SK-N-SH (cell line): Measurements from ENCODE around the gene SOCS3. TPM values are rescaled to one million over a fixed set of nuclear protein-coding genes. Genes with fewer than 3 reads are reported as not detected.

Source experiments
- CTCF ChIA-PET: fragments of 300-600, 350-600 bp; formaldehyde crosslinking; extraction: SDS; loops from one replicate; lab custom pipeline; 2021; lab: Yijun Ruan, JAX
- POLR2A ChIA-PET: fragments of 350-600 bp; sonication (Branson Sonifier 250); formaldehyde crosslinking; extraction: SDS; loops from one replicate; lab custom pipeline; 2020; ENCODE audit warnings: antibody characterized with exemption, inconsistent platforms; lab: Yijun Ruan, JAX
- DNase-seq: peaks from one replicate; pipeline ENCODE4 v3.0.0; 2012
- H2AFZ ChIP-seq: fragments of 200-600 bp; sonication (generic); 2 replicates; pipeline ENCODE4 v1.8.1; 2016; ENCODE audit warnings: antibody characterized with exemption, mild to moderate bottlenecking, low read depth
- H3F3A ChIP-seq: fragments of 200-600 bp; sonication (generic); replicated peaks from 2 replicates; pipeline ENCODE3; 2016; ENCODE audit warnings: antibody characterized with exemption, mild to moderate bottlenecking; ENCODE audit not compliant: insufficient read depth
- H3K27ac ChIP-seq, 2 experiments: fragments of 200-500 bp in 1 of 2; fragments of 200-600 bp in 1 of 2; sonication (Bioruptor generic) in 1 of 2; sonication (generic), shearing (Covaris generic) in 1 of 2; 2 replicates each; pipeline versions ENCODE4 v1.5.1 to v1.6.1; 2014 to 2016; ENCODE audit warnings: low read depth in 2 of 2, inconsistent platforms in 1 of 2, low read length in 1 of 2, mild to moderate bottlenecking in 1 of 2, mixed read lengths in 1 of 2
- H3K27me3 ChIP-seq: fragments of 200-600 bp; sonication (generic), shearing (Covaris generic); 2 replicates; pipeline ENCODE4 v1.6.1; 2016; ENCODE audit warnings: mixed run types; ENCODE audit not compliant: insufficient read depth
- H3K36me3 ChIP-seq, 2 experiments: fragments of 200-500 bp in 1 of 2; fragments of 200-600 bp in 1 of 2; sonication (Bioruptor generic) in 1 of 2; sonication (generic) in 1 of 2; replicated peaks in 1 of 2; 2 replicates each; pipeline versions ENCODE3 to v1.5.1; 2014 to 2016; ENCODE audit warnings: low read length in 1 of 2, mild to moderate bottlenecking in 1 of 2; ENCODE audit not compliant: insufficient read depth in 2 of 2, control insufficient read depth in 1 of 2
- H3K4me1 ChIP-seq, 2 experiments: fragments of 200-500 bp in 1 of 2; fragments of 200-600 bp in 1 of 2; sonication (Bioruptor generic) in 1 of 2; sonication (generic), shearing (Covaris generic) in 1 of 2; 2 replicates each; pipeline versions ENCODE4 v1.5.1 to v1.6.1; 2014 to 2016; ENCODE audit warnings: low read depth in 1 of 2, low read length in 1 of 2, mixed run types in 1 of 2; ENCODE audit not compliant: insufficient read depth in 2 of 2, control insufficient read depth in 1 of 2
- H3K4me2 ChIP-seq: fragments of 200-600 bp; sonication (generic), shearing (Covaris generic); 2 replicates; pipeline ENCODE4 v1.6.1; 2017; ENCODE audit warnings: mixed run types
- H3K4me3 ChIP-seq, 2 experiments: fragments of 200-500 bp in 1 of 2; fragments of 200-600 bp in 1 of 2; sonication (Bioruptor generic) in 1 of 2; sonication (generic), shearing (Covaris generic) in 1 of 2; 2 replicates each; pipeline versions ENCODE4 v1.5.1 to v1.8.1; 2014 to 2016; ENCODE audit warnings: low read depth in 2 of 2, inconsistent platforms in 1 of 2, low read length in 1 of 2, mild to moderate bottlenecking in 1 of 2, mixed read lengths in 1 of 2, moderate library complexity in 1 of 2
- H3K79me2 ChIP-seq: fragments of 200-600 bp; sonication (generic); 2 replicates; pipeline ENCODE4 v1.8.1; 2017; ENCODE audit warnings: mild to moderate bottlenecking; ENCODE audit not compliant: insufficient read depth
- H3K9ac ChIP-seq: fragments of 200-600 bp; sonication (generic); 2 replicates; pipeline ENCODE4 v1.6.1; 2017; ENCODE audit warnings: mixed run types
- H3K9me2 ChIP-seq: fragments of 200-600 bp; sonication (generic); 2 replicates; pipeline ENCODE4 v1.6.1; 2017; ENCODE audit warnings: mixed run types
- H3K9me3 ChIP-seq: fragments of 200-600 bp; sonication (generic); 2 replicates; pipeline ENCODE4 v1.6.1; 2017; ENCODE audit warnings: mixed run types, mild to moderate bottlenecking, moderate library complexity
- H4K20me1 ChIP-seq: fragments of 200-600 bp; sonication (generic); 2 replicates; pipeline ENCODE4 v1.6.1; 2017; ENCODE audit warnings: mild to moderate bottlenecking, mixed run types; ENCODE audit not compliant: insufficient read depth
- FOSL2 ChIP-seq: IDR thresholded peaks from 2 replicates; pipeline ENCODE4 v1.4.0; 2012; ENCODE audit warnings: low read depth, mild to moderate bottlenecking, moderate library complexity, borderline replicate concordance
- FOXJ3 ChIP-seq: sonication (generic); formaldehyde crosslinking; IDR thresholded peaks from 2 replicates; pipeline ENCODE4 v1.5.1; 2020; ENCODE audit warnings: mild to moderate bottlenecking, missing genetic modification reagents
- GABPA ChIP-seq: IDR thresholded peaks from 2 replicates; pipeline ENCODE4 v1.4.0; 2012; ENCODE audit warnings: low read depth, mild to moderate bottlenecking
- IRF3 ChIP-seq: fragments of 150-350 bp; IDR thresholded peaks from 2 replicates; pipeline ENCODE4 v1.6.1; 2016; ENCODE audit warnings: mild to moderate bottlenecking, low read depth, low read length
- MXI1 ChIP-seq: IDR thresholded peaks from 2 replicates; pipeline ENCODE4 v1.6.1; 2012; ENCODE audit warnings: mild to moderate bottlenecking, low read depth, low read length, improper control_type of control experiment
- NFIC ChIP-seq: IDR thresholded peaks from 2 replicates; pipeline ENCODE4 v1.4.0; 2012; ENCODE audit warnings: borderline replicate concordance
- NRF1 ChIP-seq: IDR thresholded peaks from 2 replicates; pipeline ENCODE4 v1.6.1; 2012; ENCODE audit warnings: low read depth, mild to moderate bottlenecking, low read length
- POLR2AphosphoS5 ChIP-seq: IDR thresholded peaks from 2 replicates; pipeline ENCODE4 v1.6.1; 2012; ENCODE audit warnings: low read depth, low read length
- RCOR1 ChIP-seq: fragments of 150-350 bp; IDR thresholded peaks from 2 replicates; pipeline ENCODE4 v1.6.1; 2017; ENCODE audit warnings: antibody characterized with exemption, low read length
- RXRA ChIP-seq: IDR thresholded peaks from 2 replicates; pipeline ENCODE4 v1.4.0; 2012; ENCODE audit warnings: low read depth, mild to moderate bottlenecking, borderline replicate concordance
- SIN3A ChIP-seq: IDR thresholded peaks from 2 replicates; pipeline ENCODE4 v1.6.1; 2012; ENCODE audit warnings: low read depth, mild to moderate bottlenecking, low read length, moderate library complexity, borderline replicate concordance
- SMC3 ChIP-seq: IDR thresholded peaks from 2 replicates; pipeline ENCODE4 v1.6.1; 2012; ENCODE audit warnings: low read depth, low read length, improper control_type of control experiment
- TAF1 ChIP-seq: IDR thresholded peaks from 2 replicates; pipeline ENCODE4 v1.6.1; 2012; ENCODE audit warnings: low read depth, mild to moderate bottlenecking, low read length, moderate library complexity, borderline replicate concordance
- TCF12 ChIP-seq: IDR thresholded peaks from 2 replicates; pipeline ENCODE4 v1.4.0; 2012
- USF2 ChIP-seq: fragments of 150-350 bp; IDR thresholded peaks from 2 replicates; pipeline ENCODE4 v1.6.1; 2017; ENCODE audit warnings: antibody characterized with exemption, low read length, low read depth, borderline replicate concordance
- YY1 ChIP-seq: IDR thresholded peaks from 2 replicates; pipeline ENCODE4 v1.4.0; 2012; ENCODE audit warnings: low read depth, mild to moderate bottlenecking
- WGBS: methylation state at CpG from one replicate; pipeline ENCODE4 v1.1.6; 2017; ENCODE audit warnings: low lambda C conversion rate; 5-methylcytosine and 5-hydroxymethylcytosine counted together
- polyA plus RNA-seq, 3 experiments: library from polyadenylated mRNA; depleted of rRNA; stranded (reverse); fragments of >200 nt; gene quantifications; 2 replicates each; pipeline ENCODE4 v1.2.3, GENCODE V29; 2012
- TF ChIP-seq, protein P1 (sequence below): IDR thresholded peaks from 2 replicates; pipeline ENCODE4 v1.4.0; 2012; ENCODE audit warnings: low read depth, borderline replicate concordance
- TF ChIP-seq, protein P2 (sequence below): fragments of 200-600 bp; sonication (generic); IDR thresholded peaks from 2 replicates; pipeline ENCODE4 v1.6.1; 2017; ENCODE audit warnings: antibody characterized with exemption, mild to moderate bottlenecking, moderate library complexity

The SOCS3 gene
- polyA plus RNA-seq, 1 of the 3 experiments (the other 2 are of a cell fraction): 24.9 TPM

DNA sequence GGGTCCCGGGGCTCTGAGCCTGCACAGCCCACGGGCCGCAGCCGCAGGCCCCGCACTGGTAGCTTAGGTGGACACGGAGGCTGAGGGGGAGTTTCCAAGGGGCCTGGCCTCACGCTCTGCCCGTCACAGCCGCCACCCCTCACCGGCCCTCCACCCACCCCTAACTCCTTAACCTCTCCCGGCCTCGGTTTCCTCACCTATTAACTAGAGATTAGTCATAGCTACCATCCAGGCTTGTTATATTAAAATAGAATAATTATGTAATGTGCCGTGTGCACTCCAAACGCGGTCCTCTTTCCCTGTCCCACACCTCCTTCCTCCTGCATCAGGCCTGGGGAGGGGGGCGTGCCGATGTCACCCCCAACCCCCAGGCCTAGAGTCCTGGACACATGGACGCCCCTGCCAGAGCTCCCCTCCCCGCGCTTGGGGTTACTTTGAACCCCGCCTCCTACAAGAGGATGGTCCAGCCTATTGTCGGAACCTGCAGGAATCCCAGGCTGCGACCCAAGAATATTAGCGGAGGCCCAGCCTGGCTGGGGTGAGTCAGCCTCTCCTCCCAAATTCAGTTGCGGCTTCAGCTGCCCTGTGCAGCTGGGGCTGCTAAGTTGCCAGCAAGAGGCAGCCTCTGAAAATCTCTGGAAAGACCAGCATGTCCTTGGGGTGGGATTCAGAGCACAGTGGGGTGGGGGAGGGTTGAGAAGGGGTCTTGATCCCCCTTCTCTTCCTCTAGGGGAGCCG is 17.3 kb downstream of the SOCS3 start (continued):
- TF ChIP-seq, protein P1, sequence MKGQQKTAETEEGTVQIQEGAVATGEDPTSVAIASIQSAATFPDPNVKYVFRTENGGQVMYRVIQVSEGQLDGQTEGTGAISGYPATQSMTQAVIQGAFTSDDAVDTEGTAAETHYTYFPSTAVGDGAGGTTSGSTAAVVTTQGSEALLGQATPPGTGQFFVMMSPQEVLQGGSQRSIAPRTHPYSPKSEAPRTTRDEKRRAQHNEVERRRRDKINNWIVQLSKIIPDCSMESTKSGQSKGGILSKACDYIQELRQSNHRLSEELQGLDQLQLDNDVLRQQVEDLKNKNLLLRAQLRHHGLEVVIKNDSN: no peak
- TF ChIP-seq FOSL2 (peak; percentile 89), FOXJ3 (CRISPR knock-in tag) (no peak), SIN3A (peak; percentile 51; the same call in 1 of the 2 replicates), MXI1 (no peak), USF2 (no peak), TAF1 (no peak)
- TF ChIP-seq, protein P2, sequence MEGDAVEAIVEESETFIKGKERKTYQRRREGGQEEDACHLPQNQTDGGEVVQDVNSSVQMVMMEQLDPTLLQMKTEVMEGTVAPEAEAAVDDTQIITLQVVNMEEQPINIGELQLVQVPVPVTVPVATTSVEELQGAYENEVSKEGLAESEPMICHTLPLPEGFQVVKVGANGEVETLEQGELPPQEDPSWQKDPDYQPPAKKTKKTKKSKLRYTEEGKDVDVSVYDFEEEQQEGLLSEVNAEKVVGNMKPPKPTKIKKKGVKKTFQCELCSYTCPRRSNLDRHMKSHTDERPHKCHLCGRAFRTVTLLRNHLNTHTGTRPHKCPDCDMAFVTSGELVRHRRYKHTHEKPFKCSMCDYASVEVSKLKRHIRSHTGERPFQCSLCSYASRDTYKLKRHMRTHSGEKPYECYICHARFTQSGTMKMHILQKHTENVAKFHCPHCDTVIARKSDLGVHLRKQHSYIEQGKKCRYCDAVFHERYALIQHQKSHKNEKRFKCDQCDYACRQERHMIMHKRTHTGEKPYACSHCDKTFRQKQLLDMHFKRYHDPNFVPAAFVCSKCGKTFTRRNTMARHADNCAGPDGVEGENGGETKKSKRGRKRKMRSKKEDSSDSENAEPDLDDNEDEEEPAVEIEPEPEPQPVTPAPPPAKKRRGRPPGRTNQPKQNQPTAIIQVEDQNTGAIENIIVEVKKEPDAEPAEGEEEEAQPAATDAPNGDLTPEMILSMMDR: 0 out of 2 replicates have a peak, but pooled peaks have one; percentile 7

- no peaks in the 10 kb centered on the region for H3K36me3 ChIP-seq
- peak; percentile 97 for DNase-seq
- 4% methylated on average over 48 of the region's 95 CpGs for WGBS
- peaks cover 37% of the 10 kb centered on the region for H3F3A ChIP-seq
- no peaks in the 10 kb centered on the region for H4K20me1 ChIP-seq
- peak overlapping the region; percentile 31 to 36; a peak in 3 of 4 replicates for H3K4me3 ChIP-seq
- ChIA-PET POLR2A (no interaction called here), CTCF (interaction anchor here (0.7 to 3.9 kb wide), 7 partner anchors 10 to 86 kb away, joined by 3 to 22 read pairs (median 3); no protein-coding TSS in a partner anchor)
- H3K79me2 ChIP-seq: no peaks in the 10 kb centered on the region
- H3K9me3 ChIP-seq: no peaks in the 10 kb centered on the region
- H3K9ac ChIP-seq: peak overlapping the region; percentile 74
- no peaks in the 10 kb centered on the region for H3K9me2 ChIP-seq
- H3K27me3 ChIP-seq: no peaks in the 10 kb centered on the region
- peak overlapping the region; percentile 72 to 95 for H3K27ac ChIP-seq
- 0 out of 2 replicates have a peak overlapping the region, but pooled peaks have one; percentile 42 for H2AFZ ChIP-seq
- H3K4me1 ChIP-seq: peaks cover 28 to 39% of the 10 kb centered on the region in 2 experiments; a peak in 3 of 4 replicates
- peak overlapping the region; percentile 70 for H3K4me2 ChIP-seq
- peak; percentile 3; the same call in 1 of the 2 replicates for TF ChIP-seq SMC3
- peak; percentile 72 for TF ChIP-seq POLR2AphosphoS5
- no peak for TF ChIP-seq NRF1
- TF ChIP-seq YY1: 0 out of 2 replicates have a peak, but pooled peaks have one; percentile 9
- no peak for TF ChIP-seq GABPA
- TF ChIP-seq MXI1: 0 out of 2 replicates have a peak, but pooled peaks have one; percentile 30
- 0 out of 2 replicates have a peak, but pooled peaks have one; percentile 9 for TF ChIP-seq RXRA
- no peak for TF ChIP-seq USF2
- TF ChIP-seq RCOR1: 0 out of 2 replicates have a peak, but pooled peaks have one; percentile 11
- TF ChIP-seq IRF3: no peak
- TF ChIP-seq NFIC: peak; percentile 74
- peak; percentile 33; the same call in 1 of the 2 replicates for TF ChIP-seq TCF12
Measured at GRCh38 chr17:78341559-78342448, 18.1 kb downstream of the SOCS3 start.
